Bronchial epithelial cell (primary cell): ENCODE measurements around the gene STXBP5. TPM values are rescaled to one million over a fixed set of nuclear protein-coding genes. Genes with fewer than 3 reads are reported as not detected.

ENCODE experiments used
- DNase-seq: peaks from one replicate; pipeline ENCODE4 v3.0.0-alpha.2; 2010; ENCODE audit warnings: low read depth
- FAIRE-seq: peaks from 2 replicates; lab custom pipeline; 2011; peaks lifted over from hg19 to GRCh38; lab: Jason Lieb, UNC
- H3K27me3 ChIP-seq: 2 replicates; pipeline ENCODE4 v1.5.1; 2011; ENCODE audit warnings: low read length; ENCODE audit not compliant: control insufficient read depth, insufficient read depth
- H3K36me3 ChIP-seq: 2 replicates; pipeline ENCODE4 v1.5.1; 2011; ENCODE audit warnings: low read length; ENCODE audit not compliant: control insufficient read depth, insufficient read depth
- H3K4me3 ChIP-seq: 2 replicates; pipeline ENCODE4 v1.5.1; 2011; ENCODE audit warnings: mild to moderate bottlenecking, low read depth, low read length, control low read depth
- total RNA-seq: library from RNA; depleted of rRNA; stranded (reverse); fragments of >200 nt; gene quantifications from 2 replicates; pipeline ENCODE4 v1.2.1, GENCODE V29; 2014
- TF ChIP-seq, protein P1 (sequence below): IDR thresholded peaks from 2 replicates; pipeline ENCODE4 v1.5.1; 2011; ENCODE audit warnings: mild to moderate bottlenecking, moderate library complexity, low read length, control low read depth, inconsistent platforms; ENCODE audit not compliant: insufficient read depth, severe bottlenecking

STXBP5 gene
- total RNA-seq, 1 donor from 2014 or later, result 19.2 TPM

DNA sequence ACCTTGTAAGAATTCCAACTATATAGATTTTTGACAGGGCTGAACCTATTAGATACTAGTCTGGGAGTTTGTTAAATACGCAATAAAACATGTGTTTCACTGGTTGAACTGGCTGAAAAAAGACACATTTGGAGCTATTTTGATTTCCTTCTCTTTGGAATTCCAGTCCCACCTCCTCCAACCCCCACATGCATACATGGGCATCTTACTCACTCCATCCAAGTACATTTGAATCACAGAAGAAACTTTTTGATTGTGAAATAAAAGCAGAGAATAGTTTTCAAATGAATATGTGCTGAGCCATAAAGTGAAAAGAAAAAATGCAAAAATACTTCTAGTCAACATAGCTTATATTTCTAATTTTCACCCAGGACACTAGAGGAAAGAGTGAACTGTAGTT is 33.9 kb upstream of the STXBP5 start:
- H3K27me3 ChIP-seq, result no peaks in the 10 kb centered on the region
- DNase-seq (peak; percentile 93), FAIRE-seq (no peak)
- TF ChIP-seq, protein P1, sequence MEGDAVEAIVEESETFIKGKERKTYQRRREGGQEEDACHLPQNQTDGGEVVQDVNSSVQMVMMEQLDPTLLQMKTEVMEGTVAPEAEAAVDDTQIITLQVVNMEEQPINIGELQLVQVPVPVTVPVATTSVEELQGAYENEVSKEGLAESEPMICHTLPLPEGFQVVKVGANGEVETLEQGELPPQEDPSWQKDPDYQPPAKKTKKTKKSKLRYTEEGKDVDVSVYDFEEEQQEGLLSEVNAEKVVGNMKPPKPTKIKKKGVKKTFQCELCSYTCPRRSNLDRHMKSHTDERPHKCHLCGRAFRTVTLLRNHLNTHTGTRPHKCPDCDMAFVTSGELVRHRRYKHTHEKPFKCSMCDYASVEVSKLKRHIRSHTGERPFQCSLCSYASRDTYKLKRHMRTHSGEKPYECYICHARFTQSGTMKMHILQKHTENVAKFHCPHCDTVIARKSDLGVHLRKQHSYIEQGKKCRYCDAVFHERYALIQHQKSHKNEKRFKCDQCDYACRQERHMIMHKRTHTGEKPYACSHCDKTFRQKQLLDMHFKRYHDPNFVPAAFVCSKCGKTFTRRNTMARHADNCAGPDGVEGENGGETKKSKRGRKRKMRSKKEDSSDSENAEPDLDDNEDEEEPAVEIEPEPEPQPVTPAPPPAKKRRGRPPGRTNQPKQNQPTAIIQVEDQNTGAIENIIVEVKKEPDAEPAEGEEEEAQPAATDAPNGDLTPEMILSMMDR, result no peak
- no peak overlapping the region for H3K4me3 ChIP-seq
- H3K36me3 ChIP-seq, result no peaks in the 10 kb centered on the region

DNA sequence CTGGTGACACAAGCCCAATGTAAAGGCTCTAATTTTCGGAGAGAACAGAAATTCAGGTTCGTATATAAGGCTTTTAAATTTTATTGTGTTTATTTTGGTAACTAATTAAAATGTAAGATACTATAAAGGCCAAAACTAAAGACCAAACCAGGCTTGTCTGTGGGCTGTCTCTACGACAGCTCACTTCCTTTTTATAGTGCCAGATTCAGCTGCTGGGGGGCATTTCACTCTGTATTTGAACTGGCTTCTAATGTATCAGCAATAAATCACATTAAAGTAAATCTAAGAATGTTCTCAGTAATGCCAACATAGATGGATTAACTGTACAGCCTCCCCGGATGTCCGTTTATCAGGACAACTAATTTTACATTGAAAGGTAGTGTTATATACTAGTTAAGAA is 31.1 kb upstream of the STXBP5 start:
- no peak for FAIRE-seq

DNA sequence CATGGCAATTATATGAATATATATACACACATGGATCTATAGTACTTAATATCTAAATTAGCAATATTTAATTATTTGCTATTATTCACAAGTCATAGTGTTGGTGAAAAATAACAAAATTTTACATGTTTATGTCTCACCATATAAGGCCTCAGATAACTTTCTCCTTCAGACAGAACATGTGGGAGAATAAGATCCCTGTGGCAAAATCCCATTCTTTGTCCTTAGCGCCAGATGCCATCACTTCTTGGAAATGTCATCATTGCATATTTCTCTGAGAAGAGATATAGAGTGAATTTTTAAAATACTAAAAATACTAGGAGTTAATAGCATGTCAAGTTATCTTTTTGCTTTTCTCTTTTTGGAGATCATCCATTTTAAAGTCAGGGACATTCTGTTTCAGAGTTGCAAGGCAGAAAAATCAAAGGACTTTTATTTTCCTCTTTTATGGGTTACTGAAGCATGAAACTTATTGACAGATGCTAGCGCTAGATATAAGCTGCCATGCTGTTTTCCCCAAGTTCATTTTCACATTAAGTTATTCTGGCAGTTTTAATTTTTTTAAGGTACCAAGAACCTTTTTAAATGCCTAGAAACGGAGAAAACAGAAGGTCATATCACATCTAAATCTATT is 30.4 kb upstream of the STXBP5 start:
- Histone ChIP-seq H3K4me3 (no peak overlapping the region), H3K27me3 (no peaks in the 10 kb centered on the region), H3K36me3 (no peaks in the 10 kb centered on the region)
- no peak for DNase-seq
- no peak for FAIRE-seq
- TF ChIP-seq, protein P1, result no peak

More for the DNA sequence above, 31.1 kb upstream of the STXBP5 start:
- no peaks in the 10 kb centered on the region for H3K27me3 ChIP-seq
- TF ChIP-seq, protein P1, result no peak
- no peak overlapping the region for H3K4me3 ChIP-seq
- no peak for DNase-seq
- H3K36me3 ChIP-seq, result no peaks in the 10 kb centered on the region

DNA sequence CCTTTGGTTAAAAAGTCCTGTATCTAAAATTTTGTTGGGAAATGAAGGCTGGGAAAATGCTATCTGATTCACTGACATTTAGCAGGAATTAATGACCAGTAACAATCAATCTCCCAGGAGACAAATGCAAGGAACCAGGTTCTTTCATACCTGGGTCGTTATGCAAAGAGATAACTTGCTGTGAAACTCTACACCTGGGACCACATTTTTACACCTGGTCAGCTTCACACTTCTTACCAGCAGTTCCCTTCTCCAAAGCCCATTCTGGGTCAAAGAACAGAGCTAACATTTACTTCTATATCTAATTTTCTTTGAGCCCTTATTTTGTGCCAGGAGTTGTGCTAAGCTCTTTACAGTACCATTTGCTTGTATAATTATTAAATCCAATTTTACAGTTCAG is 27.4 kb upstream of the STXBP5 start:
- Histone ChIP-seq H3K27me3 (no peaks in the 10 kb centered on the region), H3K4me3 (no peak overlapping the region), H3K36me3 (no peaks in the 10 kb centered on the region)
- DNase-seq, result no peak
- TF ChIP-seq, protein P1, result no peak
- no peak for FAIRE-seq

DNA sequence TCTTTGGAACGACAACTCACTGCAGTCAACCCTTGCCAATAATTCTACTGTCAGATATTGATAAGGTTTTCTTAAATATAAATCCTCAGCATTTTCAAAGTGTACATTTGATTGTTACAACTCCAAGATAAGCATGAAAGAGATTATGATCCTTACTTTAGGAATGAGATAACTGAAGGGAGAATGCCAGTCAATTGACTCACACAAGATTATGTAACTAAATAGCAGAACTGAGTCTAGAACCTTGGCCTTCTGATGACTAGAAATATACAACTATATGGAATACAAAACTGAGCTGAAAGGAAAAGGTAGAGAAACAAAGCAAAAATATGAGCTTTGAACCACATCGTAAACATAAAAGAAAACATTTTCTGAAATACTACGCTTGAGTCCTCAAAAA is 26.9 kb upstream of the STXBP5 start:
- FAIRE-seq (no peak), DNase-seq (peak; percentile 34)
- Histone ChIP-seq H3K36me3 (no peaks in the 10 kb centered on the region), H3K4me3 (no peak overlapping the region), H3K27me3 (no peaks in the 10 kb centered on the region)
- TF ChIP-seq, protein P1, result no peak

DNA sequence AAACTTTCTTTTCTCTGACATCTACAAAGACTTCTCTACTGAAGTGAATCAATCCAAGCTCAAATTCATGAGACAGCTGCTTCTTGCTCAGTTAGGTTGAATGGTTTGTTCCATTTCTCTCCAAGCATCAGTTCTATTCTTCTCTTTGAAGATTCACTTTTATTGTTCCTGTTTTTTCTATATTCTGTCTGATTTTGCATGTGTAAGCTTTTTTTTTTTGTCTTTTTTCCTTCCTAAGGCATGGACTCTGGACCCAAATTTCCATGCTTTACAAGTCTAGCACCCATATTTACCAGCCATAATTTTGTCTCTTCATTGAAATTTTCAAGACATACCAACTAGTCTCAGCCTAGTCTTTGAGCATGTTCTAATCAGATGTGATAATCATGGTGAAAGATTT is 25.9 kb upstream of the STXBP5 start:
- FAIRE-seq, result no peak
- Histone ChIP-seq H3K36me3 (no peaks in the 10 kb centered on the region), H3K27me3 (no peaks in the 10 kb centered on the region), H3K4me3 (no peak overlapping the region)
- DNase-seq, result no peak
- TF ChIP-seq, protein P1, result no peak
